IPS-15b (cell line): Measurements from ENCODE around the gene FGF5.

Experiments used
- H3K27me3 ChIP-seq: one replicate; pipeline ENCODE4 v1.6.1; 2013; ENCODE audit warnings: low read length; ENCODE audit not compliant: control insufficient read depth, insufficient read depth
- H3K36me3 ChIP-seq: one replicate; pipeline ENCODE4 v1.6.1; 2013; ENCODE audit warnings: low read length; ENCODE audit not compliant: control insufficient read depth, insufficient read depth
- H3K4me1 ChIP-seq: one replicate; pipeline ENCODE4 v1.6.1; 2013; ENCODE audit warnings: mild to moderate bottlenecking, low read length; ENCODE audit not compliant: control insufficient read depth, insufficient read depth
- H3K4me3 ChIP-seq: one replicate; pipeline ENCODE4 v1.5.1; 2013; ENCODE audit warnings: low read depth, low read length
- H3K9ac ChIP-seq: one replicate; pipeline ENCODE4 v1.6.1; 2013; ENCODE audit warnings: low read depth, mild to moderate bottlenecking, low read length
- H3K9me3 ChIP-seq: one replicate; pipeline ENCODE4 v1.6.1; 2013; ENCODE audit warnings: mild to moderate bottlenecking, low read length; ENCODE audit not compliant: control insufficient read depth, insufficient read depth

FGF5 gene

DNA sequence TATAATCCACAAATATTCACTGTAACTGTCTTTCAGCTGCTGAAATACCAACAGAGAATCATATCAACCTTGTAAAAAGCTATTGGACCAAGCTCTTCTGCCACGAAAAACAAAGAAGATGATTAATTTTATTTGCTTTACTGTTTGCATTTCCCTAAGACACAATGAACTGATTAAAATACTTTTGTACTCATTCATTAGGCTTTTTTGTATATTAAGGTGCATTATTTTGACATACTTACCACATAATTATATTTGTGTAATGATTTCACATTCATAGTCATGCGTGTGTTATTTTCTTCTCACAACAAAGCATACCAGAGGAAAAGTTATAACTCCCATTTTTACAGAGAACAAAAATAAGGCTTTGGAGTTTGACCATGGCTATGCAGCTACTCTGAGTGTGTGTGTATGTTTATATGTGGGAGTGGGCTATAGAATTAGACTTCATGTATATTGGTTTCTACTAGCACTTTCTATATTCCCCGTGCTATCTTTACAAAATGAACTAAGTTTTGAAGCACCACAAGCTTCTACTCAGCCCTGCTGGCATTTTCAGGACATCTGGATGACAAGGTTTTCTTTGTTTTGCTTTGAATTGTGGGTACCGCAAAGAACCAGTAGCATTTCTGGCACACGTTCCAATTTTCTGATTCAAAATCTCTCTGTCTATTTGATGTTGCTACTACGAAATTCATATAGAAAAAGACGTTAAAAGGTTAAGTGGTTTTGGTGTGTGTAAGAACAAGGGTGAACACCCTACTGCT lies 11.0 kb upstream of the FGF5 start:
- peaks cover 48% of the 10 kb centered on the region for H3K27me3 ChIP-seq
- no peak overlapping the region for H3K9ac ChIP-seq
- no peaks in the 10 kb centered on the region for H3K4me1 ChIP-seq
- no peaks in the 10 kb centered on the region for H3K9me3 ChIP-seq
- H3K4me3 ChIP-seq = no peak overlapping the region
- H3K36me3 ChIP-seq = no peaks in the 10 kb centered on the region

DNA sequence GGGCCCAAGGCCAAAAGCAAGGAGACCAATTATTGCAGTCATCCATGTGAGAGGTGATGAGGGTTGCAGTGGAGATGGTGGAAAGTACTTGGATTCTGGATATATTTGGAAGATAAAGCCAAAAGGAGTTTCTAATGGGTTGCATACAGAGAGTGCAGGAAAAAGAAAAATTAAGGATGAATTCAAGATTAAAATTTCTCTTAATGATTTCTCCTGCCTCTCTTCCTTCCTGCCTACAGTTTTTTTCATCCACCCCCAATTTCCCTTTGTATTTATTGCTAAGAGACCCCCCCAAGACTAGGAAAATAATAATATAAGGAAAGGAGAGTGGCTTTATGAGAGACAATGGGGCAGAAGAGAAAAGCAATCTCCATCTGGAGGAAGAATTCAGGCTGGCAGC lies 8.6 kb upstream of the FGF5 start:
- H3K9ac ChIP-seq = no peak overlapping the region
- H3K4me3 ChIP-seq = no peak overlapping the region
- H3K9me3 ChIP-seq = no peaks in the 10 kb centered on the region
- peaks cover 71% of the 10 kb centered on the region for H3K27me3 ChIP-seq
- H3K4me1 ChIP-seq = no peaks in the 10 kb centered on the region
- no peaks in the 10 kb centered on the region for H3K36me3 ChIP-seq

DNA sequence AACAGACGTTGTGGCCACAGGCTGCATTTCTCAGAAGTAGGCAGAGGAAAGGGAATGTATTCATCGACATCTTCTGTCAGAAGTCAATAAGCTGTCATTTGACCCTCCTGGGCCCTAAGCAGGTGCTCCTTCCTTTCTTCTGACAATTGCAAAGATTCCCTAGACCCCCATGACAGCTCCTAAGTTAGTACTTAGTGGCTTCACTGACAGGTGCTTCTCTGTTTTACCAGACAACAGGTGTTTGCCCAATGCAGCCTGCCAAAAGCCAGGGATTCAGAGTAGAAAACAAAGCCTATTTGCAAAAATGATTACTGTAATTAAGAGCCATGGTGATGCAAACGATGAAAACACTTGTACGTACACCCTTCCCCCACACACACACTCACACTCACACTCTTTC lies 7.5 kb upstream of the FGF5 start:
- peaks cover 83% of the 10 kb centered on the region for H3K27me3 ChIP-seq
- no peak overlapping the region for H3K4me3 ChIP-seq
- H3K4me1 ChIP-seq = no peaks in the 10 kb centered on the region
- H3K36me3 ChIP-seq = no peaks in the 10 kb centered on the region
- no peak overlapping the region for H3K9ac ChIP-seq
- no peaks in the 10 kb centered on the region for H3K9me3 ChIP-seq

DNA sequence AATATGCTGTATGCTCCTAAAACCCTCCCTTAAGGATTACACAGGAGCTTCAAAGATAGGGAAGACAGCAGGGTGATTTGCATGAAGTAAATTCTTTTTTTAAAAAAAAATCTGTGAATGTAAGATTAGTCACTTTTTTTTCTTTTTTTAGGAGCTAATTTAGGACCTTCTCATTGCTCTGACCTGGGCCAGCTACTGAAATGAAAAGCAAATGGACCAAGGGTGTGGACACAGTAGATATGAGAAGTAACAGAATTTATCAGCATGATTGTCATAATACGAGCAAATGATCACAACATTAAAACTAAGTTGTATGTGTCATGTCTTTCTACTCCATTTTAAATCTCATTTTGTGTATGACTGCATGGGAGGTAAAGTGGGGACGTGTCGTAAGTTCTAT lies 6.6 kb upstream of the FGF5 start:
- H3K9ac ChIP-seq = no peak overlapping the region
- H3K36me3 ChIP-seq = no peaks in the 10 kb centered on the region
- H3K4me1 ChIP-seq = no peaks in the 10 kb centered on the region
- H3K27me3 ChIP-seq = peaks cover 91% of the 10 kb centered on the region
- no peak overlapping the region for H3K4me3 ChIP-seq
- H3K9me3 ChIP-seq = no peaks in the 10 kb centered on the region

DNA sequence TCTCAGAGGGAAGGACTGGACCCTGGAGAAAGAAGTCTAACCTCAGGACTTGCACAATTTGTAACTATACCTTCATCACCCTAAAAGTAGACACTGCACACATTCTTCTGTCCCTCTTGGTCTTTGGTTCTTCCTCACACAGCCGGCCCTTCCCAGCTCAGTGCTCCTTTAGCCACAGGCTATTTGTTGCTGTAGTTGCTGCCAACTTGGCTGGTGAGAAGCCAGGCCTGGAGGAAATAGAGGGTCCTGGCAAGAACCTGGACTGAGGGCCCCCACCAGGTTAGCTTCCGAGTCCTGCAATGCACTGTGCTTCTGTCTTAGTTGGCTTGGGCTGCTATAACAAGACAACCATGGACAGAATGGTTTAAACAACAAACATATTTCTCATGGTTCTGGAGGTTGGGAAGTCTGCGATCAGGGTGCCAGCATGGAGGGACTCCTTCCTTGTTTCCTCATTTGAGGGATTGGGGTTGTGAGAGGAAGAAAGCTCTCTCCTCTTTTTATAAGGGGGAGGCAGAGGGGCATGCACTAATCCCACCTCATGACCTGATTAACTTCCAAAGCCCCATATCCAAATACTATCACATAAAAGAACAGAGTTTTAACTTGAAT lies 4.4 kb upstream of the FGF5 start:
- H3K9ac ChIP-seq = no peak overlapping the region
- no peak overlapping the region for H3K4me3 ChIP-seq
- H3K4me1 ChIP-seq = no peaks in the 10 kb centered on the region
- H3K27me3 ChIP-seq = peaks cover 96% of the 10 kb centered on the region
- no peaks in the 10 kb centered on the region for H3K9me3 ChIP-seq
- H3K36me3 ChIP-seq = no peaks in the 10 kb centered on the region

DNA sequence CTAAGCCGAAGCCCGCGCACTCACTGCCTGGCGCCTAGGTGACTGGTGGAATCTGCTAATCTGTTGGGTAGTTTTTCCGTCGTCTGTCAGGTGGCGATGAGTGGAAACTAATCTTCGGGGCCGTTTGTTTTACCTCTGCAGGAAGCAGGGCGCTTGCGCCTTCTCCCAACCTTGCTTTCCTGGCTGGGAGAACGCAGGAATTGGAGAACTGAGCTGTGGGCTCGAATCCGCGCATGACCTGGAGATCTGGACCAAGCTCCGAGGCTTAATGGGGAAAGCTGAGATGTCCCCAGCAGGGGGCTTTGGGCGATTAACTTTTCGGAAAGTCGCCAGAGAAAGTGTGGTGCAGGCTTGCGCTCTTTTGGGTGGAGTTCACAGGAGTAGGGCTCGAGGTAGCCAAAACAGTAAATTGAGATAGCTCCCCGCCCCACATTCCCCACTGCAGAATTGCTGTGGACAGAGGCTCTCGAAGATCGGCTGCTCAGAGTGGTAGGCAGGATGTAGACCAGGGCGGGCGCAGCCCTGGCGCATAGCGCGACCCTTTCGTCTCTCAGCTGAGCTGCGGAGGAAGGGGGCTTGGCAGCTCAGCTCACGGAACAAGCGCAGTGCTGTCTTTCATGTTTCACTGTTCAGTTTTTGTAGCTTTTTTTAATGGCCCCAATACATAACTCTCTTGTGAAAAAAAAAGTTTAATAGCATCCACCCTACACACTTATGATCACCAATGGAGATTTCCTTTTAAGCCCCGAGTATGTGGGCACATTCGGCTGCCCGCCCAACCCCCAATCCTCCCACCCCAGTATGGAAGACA lies 2.7 kb upstream of the FGF5 start:
- no peaks in the 10 kb centered on the region for H3K9me3 ChIP-seq
- no peak overlapping the region for H3K9ac ChIP-seq
- peaks cover 100% of the 10 kb centered on the region for H3K27me3 ChIP-seq
- H3K36me3 ChIP-seq = no peaks in the 10 kb centered on the region
- no peaks in the 10 kb centered on the region for H3K4me1 ChIP-seq
- peak overlapping the region; percentile 26 for H3K4me3 ChIP-seq

DNA sequence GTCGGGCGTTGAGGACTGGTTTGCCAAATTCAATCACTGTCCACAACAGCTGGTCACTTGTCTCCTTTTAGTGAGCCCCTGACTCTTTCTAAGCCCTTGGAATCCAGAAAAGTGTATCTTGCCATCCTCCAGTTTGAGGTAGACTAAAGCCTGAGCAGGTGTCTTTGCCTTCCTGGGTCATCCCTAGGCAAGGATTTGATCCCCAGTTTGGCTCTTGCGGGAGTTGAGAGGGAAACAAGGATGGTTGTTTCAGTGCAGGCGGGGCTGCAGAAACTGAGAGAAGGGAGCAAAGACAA lies 2.2 kb upstream of the FGF5 start:
- Histone ChIP-seq H3K36me3 (no peaks in the 10 kb centered on the region), H3K27me3 (peaks cover 100% of the 10 kb centered on the region), H3K9ac (no peak overlapping the region), H3K4me3 (peak overlapping the region; percentile 9), H3K4me1 (no peaks in the 10 kb centered on the region), H3K9me3 (no peaks in the 10 kb centered on the region)

DNA sequence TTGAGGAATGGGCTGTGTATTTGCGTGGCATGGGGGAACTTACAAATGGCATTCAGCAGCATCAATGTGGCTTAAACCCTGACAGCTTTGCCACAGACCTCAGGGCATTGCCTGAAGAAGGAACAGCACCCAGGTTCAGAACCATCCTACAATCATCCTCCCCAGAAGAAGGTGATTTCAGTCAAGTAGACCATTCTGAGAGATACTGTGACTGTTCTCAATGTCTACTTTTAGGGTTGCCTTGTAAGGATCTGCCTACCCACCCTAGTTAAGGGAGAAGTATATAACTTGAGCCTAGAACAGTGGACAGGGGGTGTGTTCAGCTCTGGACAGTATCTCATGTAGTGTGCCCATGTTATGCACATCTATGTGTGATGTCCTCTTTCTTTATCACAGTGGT lies 1.6 kb upstream of the FGF5 start:
- no peaks in the 10 kb centered on the region for H3K9me3 ChIP-seq
- no peaks in the 10 kb centered on the region for H3K4me1 ChIP-seq
- no peak overlapping the region for H3K9ac ChIP-seq
- no peaks in the 10 kb centered on the region for H3K36me3 ChIP-seq
- peaks cover 100% of the 10 kb centered on the region for H3K27me3 ChIP-seq
- H3K4me3 ChIP-seq = peak overlapping the region; percentile 9

DNA sequence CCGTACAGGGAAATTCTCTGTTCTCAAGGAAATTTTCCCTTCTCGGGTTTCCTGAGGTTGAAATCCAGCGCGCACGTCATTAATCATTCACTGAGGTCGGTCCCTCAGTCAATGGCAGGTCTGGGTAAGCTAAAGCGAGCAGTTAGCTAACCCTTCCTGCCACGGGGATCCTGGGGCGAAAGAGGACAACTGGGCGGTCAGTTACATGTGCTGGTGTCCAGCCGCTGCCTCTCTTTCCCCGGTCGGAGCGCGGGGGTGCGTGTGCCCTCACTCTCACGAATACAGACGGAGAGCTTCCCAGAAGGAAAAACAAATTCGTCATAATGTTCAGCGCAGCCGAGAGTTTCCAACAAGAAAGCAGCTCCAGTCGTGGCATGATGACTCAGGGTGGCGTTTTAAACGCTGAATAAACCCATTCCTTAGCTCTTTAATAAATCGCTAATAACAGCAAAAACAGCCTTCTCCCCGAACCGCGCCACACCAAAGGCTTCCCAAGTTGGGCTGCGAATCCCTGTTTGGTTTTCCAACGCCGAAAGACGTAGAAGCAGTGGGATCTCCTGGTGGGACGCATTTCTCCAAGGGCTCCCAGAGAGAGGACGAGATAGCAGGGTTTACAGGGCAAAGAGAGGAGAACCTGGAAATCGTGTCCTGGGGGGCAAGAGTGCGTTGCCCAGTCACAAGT lies 752 bp upstream of the FGF5 start:
- H3K9ac ChIP-seq = no peak overlapping the region
- peak overlapping the region; percentile 47 for H3K4me3 ChIP-seq

DNA sequence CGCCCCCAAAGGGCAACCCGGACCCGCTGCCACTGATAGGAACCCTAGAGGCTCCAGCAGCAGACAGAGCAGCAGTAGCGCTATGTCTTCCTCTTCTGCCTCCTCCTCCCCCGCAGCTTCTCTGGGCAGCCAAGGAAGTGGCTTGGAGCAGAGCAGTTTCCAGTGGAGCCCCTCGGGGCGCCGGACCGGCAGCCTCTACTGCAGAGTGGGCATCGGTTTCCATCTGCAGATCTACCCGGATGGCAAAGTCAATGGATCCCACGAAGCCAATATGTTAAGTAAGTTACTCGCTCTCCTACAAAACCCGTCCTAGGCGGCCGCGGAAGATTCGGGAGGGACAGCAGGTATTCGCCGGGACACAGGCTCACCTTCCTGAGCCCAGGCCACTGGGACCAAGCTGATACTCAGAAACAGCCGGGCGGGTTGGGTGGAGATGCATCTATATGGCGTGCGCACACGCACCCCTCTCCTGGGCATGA lies 477 bp downstream of the FGF5 start:
- Histone ChIP-seq H3K36me3 (no peaks in the 10 kb centered on the region), H3K27me3 (peaks cover 99% of the 10 kb centered on the region), H3K4me1 (no peaks in the 10 kb centered on the region), H3K9ac (no peak overlapping the region), H3K9me3 (no peaks in the 10 kb centered on the region), H3K4me3 (peak overlapping the region; percentile 47)

More for the DNA sequence above, 752 bp upstream of the FGF5 start:
- no peaks in the 10 kb centered on the region for H3K9me3 ChIP-seq
- no peaks in the 10 kb centered on the region for H3K4me1 ChIP-seq
- peaks cover 100% of the 10 kb centered on the region for H3K27me3 ChIP-seq
- no peaks in the 10 kb centered on the region for H3K36me3 ChIP-seq

DNA sequence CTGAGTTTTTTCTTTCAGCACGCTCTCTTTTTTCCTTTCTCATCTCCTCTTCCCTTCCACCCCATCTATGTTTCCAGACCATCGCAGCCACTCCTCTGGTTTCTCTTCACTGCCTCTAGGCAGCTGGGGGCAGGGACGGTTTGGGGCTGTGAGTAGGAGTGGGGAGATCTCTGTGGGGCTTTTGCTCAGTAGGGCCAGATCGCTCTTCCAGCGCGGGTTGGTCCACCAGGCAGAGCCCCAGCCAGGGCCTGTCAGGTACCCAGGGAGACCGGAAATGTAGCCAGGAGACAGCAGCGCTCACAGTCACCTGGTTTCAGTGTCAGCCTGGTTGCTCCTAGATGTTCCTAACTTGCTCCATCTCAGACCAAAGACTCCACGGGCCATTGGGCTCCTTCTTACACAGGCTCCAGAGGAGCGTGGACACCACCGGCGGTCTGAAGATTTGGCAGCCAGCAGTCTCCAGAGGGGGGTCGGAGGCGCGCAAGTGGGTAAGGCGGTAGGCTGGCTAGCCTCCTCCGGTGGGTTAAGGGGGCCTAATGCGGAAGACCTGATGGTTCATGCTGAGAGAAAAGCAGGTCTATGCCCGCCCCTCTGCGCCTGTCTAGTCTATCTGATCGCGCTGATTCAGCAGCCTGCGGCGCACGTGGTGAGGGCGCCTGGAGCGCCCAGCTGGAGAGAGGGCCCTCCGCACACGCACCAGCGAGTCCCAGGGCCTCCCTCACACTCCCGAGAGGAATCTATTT lies 1.8 kb downstream of the FGF5 start:
- peaks cover 92% of the 10 kb centered on the region for H3K27me3 ChIP-seq
- H3K4me3 ChIP-seq = peak overlapping the region; percentile 42
- no peaks in the 10 kb centered on the region for H3K4me1 ChIP-seq
- H3K9ac ChIP-seq = no peak overlapping the region
- no peaks in the 10 kb centered on the region for H3K9me3 ChIP-seq
- no peaks in the 10 kb centered on the region for H3K36me3 ChIP-seq
